Suprapubic skin (tissue), 4 donors: ENCODE data around the gene ITPKA. TPM values are rescaled to one million over a fixed set of nuclear protein-coding genes. Genes with fewer than 3 reads are reported as not detected.

Experiments used
- DNase-seq, 2 donors: peaks; one replicate each; pipeline ENCODE4 v3.0.0-alpha.2; 2019; ENCODE audit warnings: low spot score in 2 of 2
- H3K27ac ChIP-seq: fragments of 200-600 bp; sonication (generic); one replicate; pipeline ENCODE4 v1.5.1; 2019
- H3K27me3 ChIP-seq: fragments of 200-600 bp; sonication (generic); one replicate; pipeline ENCODE4 v1.5.1; 2019
- H3K36me3 ChIP-seq: fragments of 200-600 bp; sonication (generic); one replicate; pipeline ENCODE4 v1.5.1; 2019
- H3K4me1 ChIP-seq: fragments of 200-600 bp; sonication (generic); one replicate; pipeline ENCODE4 v1.5.1; 2019
- H3K4me3 ChIP-seq: fragments of 200-600 bp; sonication (generic); one replicate; pipeline ENCODE4 v1.5.1; 2019; ENCODE audit warnings: mild to moderate bottlenecking
- H3K9me3 ChIP-seq: fragments of 200-600 bp; sonication (generic); one replicate; pipeline ENCODE4 v1.5.1; 2019
- CTCF ChIP-seq, 2 donors: fragments of 200-600 bp in 1 of 2; fragments of 450-650 bp in 1 of 2; sonication (generic) in 1 of 2; IDR thresholded peaks; one replicate each; pipeline ENCODE4 v1.5.1; 2016 to 2019; ENCODE audit warnings: antibody characterized with exemption in 2 of 2, mild to moderate bottlenecking in 1 of 2, moderate library complexity in 1 of 2
- EP300 ChIP-seq: sonication (generic); formaldehyde crosslinking; IDR thresholded peaks from one replicate; pipeline ENCODE4 v1.6.1; 2017; ENCODE audit warnings: antibody characterized with exemption
- POLR2A ChIP-seq, 2 donors: fragments of 450-650 bp; IDR thresholded peaks; one replicate each; pipeline ENCODE4 v1.6.1; 2017; ENCODE audit warnings: antibody characterized with exemption in 2 of 2, mild to moderate bottlenecking in 2 of 2, moderate library complexity in 2 of 2
- POLR2AphosphoS5 ChIP-seq, 3 donors: sonication (generic); formaldehyde crosslinking; IDR thresholded peaks; one replicate each; pipeline ENCODE4 v1.6.1; 2017; ENCODE audit warnings: antibody characterized with exemption in 3 of 3
- WGBS: methylation state at CpG from one replicate; pipeline ENCODE4 v1.1.5; 2018; 5-methylcytosine and 5-hydroxymethylcytosine counted together
- total RNA-seq, 4 donors: library from RNA; depleted of rRNA; stranded (reverse); fragments of >200 nt; gene quantifications; one replicate each; pipeline ENCODE4 v1.1.0, GENCODE V29; 2016

ITPKA gene
- total RNA-seq, 4 donors from 2014 or later: 0.30 to 1.5 TPM; not detected in 2

- Histone ChIP-seq H3K36me3 (peaks cover 3% of the 10 kb centered on the region), H3K4me1 (peaks cover 32% of the 10 kb centered on the region), H3K9me3 (no peaks in the 10 kb centered on the region), H3K4me3 (peak overlapping the region; percentile 48), H3K27me3 (peaks cover 40% of the 10 kb centered on the region), H3K27ac (no peak overlapping the region)
- WGBS: 6% methylated on average over 7 of the region's 33 CpGs
- no peak for TF ChIP-seq POLR2A (IDR thresholded peaks at IDR 0.05)
- no peak for DNase-seq
These were observed 18.9 kb downstream of the ITPKA start for GRCh38 chr15:41512512-41512939.

- DNase-seq: no peak
- Histone ChIP-seq H3K36me3 (peaks cover 7% of the 10 kb centered on the region), H3K4me3 (peak overlapping the region; percentile 48), H3K4me1 (peaks cover 32% of the 10 kb centered on the region), H3K27ac (no peak overlapping the region), H3K9me3 (no peaks in the 10 kb centered on the region), H3K27me3 (peaks cover 40% of the 10 kb centered on the region)
- WGBS: 1% methylated on average over 30 of the region's 40 CpGs
- TF ChIP-seq EP300: no peak
- no peak for TF ChIP-seq CTCF (IDR thresholded peaks at IDR 0.05)
- no peak for TF ChIP-seq POLR2AphosphoS5 (IDR thresholded peaks at IDR 0.05)
- TF ChIP-seq POLR2A (IDR thresholded peaks at IDR 0.05): no peak
These were observed 19.3 kb downstream of the ITPKA start for GRCh38 chr15:41512940-41513505.

- Histone ChIP-seq H3K4me1 (peaks cover 32% of the 10 kb centered on the region), H3K27me3 (peaks cover 40% of the 10 kb centered on the region), H3K9me3 (no peaks in the 10 kb centered on the region), H3K4me3 (peak within 1 kb of the TSS; percentile 48), H3K27ac (no peak within 1 kb of the TSS), H3K36me3 (peaks cover 7% of the 10 kb centered on the region)
- 19% methylated on average over 12 of the region's 33 CpGs for WGBS
- DNase-seq: no peak
- TF ChIP-seq EP300 (no peak), POLR2AphosphoS5 (IDR thresholded peaks at IDR 0.05) (no peak), POLR2A (IDR thresholded peaks at IDR 0.05) (no peak), CTCF (IDR thresholded peaks at IDR 0.05) (no peak)
These were observed 20.0 kb downstream of the ITPKA start, which contains the start of gene LTK for GRCh38 chr15:41513506-41514227. Gene LTK (minus strand): TSS chr15:41513827. CDS start chr15:41513709, 118 bp downstream.

- WGBS: 89% methylated on average over 5 of the region's 8 CpGs
- H3K4me1 ChIP-seq: peaks cover 11% of the 10 kb centered on the region
- peaks cover 34% of the 10 kb centered on the region for H3K36me3 ChIP-seq
These were observed 24.3 kb downstream of the ITPKA start for GRCh38 chr15:41517895-41518449.

GRCh38 chr15:41520636-41521035 is 27.0 kb downstream of the ITPKA start:
- 88% methylated on average over 16 of the region's 17 CpGs for WGBS
- Histone ChIP-seq H3K4me1 (no peaks in the 10 kb centered on the region), H3K36me3 (peaks cover 49% of the 10 kb centered on the region), H3K27ac (no peak overlapping the region), H3K27me3 (no peaks in the 10 kb centered on the region), H3K4me3 (no peak overlapping the region), H3K9me3 (no peaks in the 10 kb centered on the region)
- no peak for DNase-seq
- TF ChIP-seq CTCF (IDR thresholded peaks at IDR 0.05): no peak
- TF ChIP-seq EP300: no peak
- no peak for TF ChIP-seq POLR2AphosphoS5 (IDR thresholded peaks at IDR 0.05)

More at GRCh38 chr15:41517895-41518449, 24.3 kb downstream of the ITPKA start:
- Histone ChIP-seq H3K9me3 (no peaks in the 10 kb centered on the region), H3K27ac (no peak overlapping the region), H3K4me3 (no peak overlapping the region), H3K27me3 (peaks cover 10% of the 10 kb centered on the region)
- no peak for DNase-seq
- no peak for TF ChIP-seq EP300
- no peak for TF ChIP-seq CTCF (IDR thresholded peaks at IDR 0.05)
- no peak for TF ChIP-seq POLR2A (IDR thresholded peaks at IDR 0.05)
- no peak for TF ChIP-seq POLR2AphosphoS5 (IDR thresholded peaks at IDR 0.05)
